Large intestine (tissue), 3 donors: ENCODE results near the gene HOXB9. TPM values are rescaled to one million over a fixed set of nuclear protein-coding genes. Genes with fewer than 3 reads are reported as not detected.

Experiments used
- DNase-seq, 2 donors: peaks; one replicate each; pipeline versions ENCODE4 v3.0.0 to v3.0.0-alpha.2; 2013
- H3K27ac ChIP-seq: one replicate; pipeline ENCODE4 v1.5.1; 2013; ENCODE audit warnings: low read length
- H3K27me3 ChIP-seq: 2 replicates; pipeline ENCODE4 v1.6.1; 2013; ENCODE audit warnings: low read length; ENCODE audit not compliant: control insufficient read depth, insufficient read depth
- H3K36me3 ChIP-seq: 2 replicates; pipeline ENCODE4 v1.6.1; 2013; ENCODE audit warnings: low read length; ENCODE audit not compliant: control insufficient read depth, insufficient read depth
- H3K4me1 ChIP-seq: one replicate; pipeline ENCODE4 v1.6.1; 2013; ENCODE audit warnings: low read length; ENCODE audit not compliant: control insufficient read depth, insufficient read depth
- H3K4me3 ChIP-seq: one replicate; pipeline ENCODE4 v1.5.1; 2013; ENCODE audit warnings: low read length
- H3K9me3 ChIP-seq: one replicate; pipeline ENCODE4 v1.6.1; 2013; ENCODE audit warnings: mild to moderate bottlenecking, low read depth, low read length, moderate library complexity; ENCODE audit not compliant: control insufficient read depth
- WGBS: methylation state at CpG from one replicate; pipeline ENCODE4 v1.1.5; 2013; ENCODE audit warnings: low lambda C conversion rate; ENCODE audit not compliant: insufficient coverage; 5-methylcytosine and 5-hydroxymethylcytosine counted together
- polyA plus RNA-seq: library from polyadenylated mRNA; unstranded; fragments of 120-200 nt; gene quantifications from one replicate; pipeline ENCODE4 v1.2.1, GENCODE V29; 2013

The HOXB9 gene
- polyA plus RNA-seq, 1 donor, result 0.03 TPM

DNA sequence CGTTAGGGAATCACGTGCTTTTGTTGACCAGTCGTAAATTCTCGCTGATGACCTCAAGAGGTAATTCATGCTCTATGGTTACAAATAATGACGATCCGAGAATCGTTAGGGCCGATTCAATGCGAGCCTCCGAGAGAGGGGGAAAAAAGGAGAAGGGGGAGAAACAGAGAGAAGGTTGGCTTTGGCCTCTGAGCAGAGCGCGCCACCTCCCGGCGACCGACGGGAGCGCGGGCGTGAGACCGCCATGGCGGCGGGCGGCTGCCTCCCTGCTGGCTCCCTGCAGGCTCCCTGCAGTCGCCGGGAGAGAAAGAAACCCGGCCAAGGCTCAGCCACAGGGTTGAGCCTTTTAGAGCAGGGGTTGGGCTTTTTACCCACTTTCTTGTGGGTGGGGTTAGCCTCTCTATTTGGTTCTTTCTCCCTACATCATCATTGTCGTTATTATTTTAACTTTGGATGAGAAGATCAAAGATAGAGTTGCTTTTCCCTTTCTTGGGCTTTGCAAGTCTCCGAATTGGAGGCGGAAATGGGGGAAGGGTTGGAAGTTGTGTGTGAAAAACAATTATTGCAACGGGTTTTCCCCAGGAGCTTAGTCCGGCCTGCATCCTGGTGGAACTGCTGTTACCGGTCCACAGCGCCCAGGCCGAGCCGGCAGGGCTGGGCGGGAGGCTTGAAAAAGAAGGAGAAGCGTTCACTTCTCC is 32.2 kb downstream of the HOXB9 start:
- H3K4me3 ChIP-seq, result peak overlapping the region; percentile 5
- H3K27me3 ChIP-seq, result peaks cover 99% of the 10 kb centered on the region

DNA sequence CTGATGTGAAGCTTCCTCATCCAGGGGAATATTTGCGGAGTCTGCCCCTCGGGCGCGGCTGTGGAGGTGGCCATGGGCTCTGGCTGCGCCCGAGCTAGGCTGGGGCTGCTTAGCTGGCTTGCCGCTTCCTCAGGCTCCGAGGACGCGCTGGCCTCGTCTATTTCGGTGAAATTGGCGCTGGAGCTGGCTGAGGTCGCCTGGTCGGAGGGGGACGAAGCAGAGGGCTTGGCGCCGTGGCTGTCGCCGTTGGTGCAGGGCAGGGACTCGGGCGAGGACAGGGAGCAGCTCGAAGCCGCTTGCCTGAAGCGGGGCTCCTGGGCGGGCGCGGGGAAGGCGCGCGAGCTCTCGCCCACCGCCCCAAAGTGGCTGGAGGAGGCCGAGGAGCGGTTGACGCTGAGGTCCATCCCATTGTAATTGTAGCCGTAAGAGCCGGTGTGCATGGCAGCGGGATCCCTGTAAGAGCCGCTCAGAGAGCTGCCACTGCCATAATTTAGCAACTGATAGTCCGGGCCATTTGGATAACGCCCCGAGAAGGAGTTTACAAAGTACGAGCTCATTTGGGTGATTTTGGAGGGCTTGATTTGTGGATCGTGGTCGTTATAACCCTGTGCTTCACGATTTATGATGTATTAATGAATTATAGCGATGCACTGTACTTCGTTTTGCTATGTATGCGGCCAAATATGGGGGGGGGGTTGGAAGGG is 32.9 kb downstream of the HOXB9 start, which contains the start of gene HOXB5:
Gene HOXB5, minus strand, starts transcription at position 654 of the 704 bp plus-strand sequence. Its CDS starts 97 bp downstream, at position 557.
- Histone ChIP-seq H3K27me3 (peaks cover 99% of the 10 kb centered on the region), H3K9me3 (peaks cover 19% of the 10 kb centered on the region), H3K27ac (peak within 1 kb of the TSS; percentile 85), H3K36me3 (peaks cover 12% of the 10 kb centered on the region), H3K4me1 (peaks cover 27% of the 10 kb centered on the region), H3K4me3 (peak within 1 kb of the TSS; percentile 45)
- peak in 1 of 2 donors; percentile 10 for DNase-seq
- no CpG with 5 or more reads among the region's 50 CpGs for WGBS

More for the DNA sequence above, 32.2 kb downstream of the HOXB9 start:
- H3K27ac ChIP-seq, result peak overlapping the region; percentile 59
- DNase-seq, result peak; percentile 77 to 82
- peaks cover 12% of the 10 kb centered on the region for H3K36me3 ChIP-seq
- H3K4me1 ChIP-seq, result peaks cover 30% of the 10 kb centered on the region
- 67% methylated on average over 1 of the region's 37 CpGs for WGBS
- peaks cover 19% of the 10 kb centered on the region for H3K9me3 ChIP-seq

DNA sequence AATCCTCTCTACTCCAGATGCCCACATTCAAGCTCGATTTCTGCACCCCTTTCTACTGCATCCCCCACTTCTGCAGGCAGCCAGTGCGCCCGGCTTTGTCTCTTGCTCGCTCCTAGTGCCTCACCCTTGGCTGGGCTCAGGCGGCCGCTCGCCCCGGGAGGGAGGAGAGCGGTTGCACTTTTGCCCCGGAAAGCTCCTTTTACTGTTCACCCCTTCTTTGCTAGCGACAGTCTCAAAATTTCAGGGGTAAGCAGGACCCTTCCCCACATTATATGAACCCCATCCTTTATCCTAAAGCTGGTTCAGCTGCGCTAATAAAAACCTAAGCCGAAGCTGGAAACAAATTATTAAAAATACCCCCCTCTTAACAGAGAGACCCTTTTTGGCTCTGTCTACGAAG is 33.6 kb downstream of the HOXB9 start:
- H3K27ac ChIP-seq, result peak overlapping the region; percentile 85
- H3K27me3 ChIP-seq, result peaks cover 98% of the 10 kb centered on the region
- H3K4me3 ChIP-seq, result peak overlapping the region; percentile 45
- H3K4me1 ChIP-seq, result peaks cover 26% of the 10 kb centered on the region
- DNase-seq, result no peak
- no CpG with 5 or more reads among the region's 14 CpGs for WGBS
- H3K9me3 ChIP-seq, result peaks cover 14% of the 10 kb centered on the region
- peaks cover 12% of the 10 kb centered on the region for H3K36me3 ChIP-seq

DNA sequence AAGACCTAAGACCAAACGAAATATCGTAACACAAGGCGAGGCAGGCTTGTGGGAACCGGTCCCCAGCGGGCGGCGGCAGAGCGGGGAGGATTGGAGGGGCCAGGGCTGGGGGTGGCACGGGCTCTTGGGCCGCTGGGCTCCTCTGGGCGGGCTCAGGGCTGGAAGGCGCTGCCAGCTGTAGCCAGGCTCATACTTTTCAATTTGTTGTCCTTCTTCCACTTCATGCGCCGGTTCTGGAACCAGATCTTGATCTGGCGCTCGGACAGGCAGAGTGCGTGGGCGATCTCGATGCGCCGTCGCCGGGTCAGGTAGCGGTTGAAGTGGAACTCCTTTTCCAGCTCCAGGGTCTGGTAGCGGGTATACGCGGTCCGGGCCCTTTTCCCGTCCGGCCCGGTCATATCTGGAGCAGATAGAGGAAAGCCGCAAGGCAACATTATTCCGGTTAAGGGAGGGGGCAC is 34.1 kb downstream of the HOXB9 start:
- peaks cover 98% of the 10 kb centered on the region for H3K27me3 ChIP-seq
- peaks cover 12% of the 10 kb centered on the region for H3K36me3 ChIP-seq
- H3K9me3 ChIP-seq, result peaks cover 11% of the 10 kb centered on the region
- peak overlapping the region; percentile 45 for H3K4me3 ChIP-seq
- peak overlapping the region; percentile 85 for H3K27ac ChIP-seq
- no peak for DNase-seq
- WGBS, result no CpG with 5 or more reads among the region's 33 CpGs
- H3K4me1 ChIP-seq, result peaks cover 23% of the 10 kb centered on the region

DNA sequence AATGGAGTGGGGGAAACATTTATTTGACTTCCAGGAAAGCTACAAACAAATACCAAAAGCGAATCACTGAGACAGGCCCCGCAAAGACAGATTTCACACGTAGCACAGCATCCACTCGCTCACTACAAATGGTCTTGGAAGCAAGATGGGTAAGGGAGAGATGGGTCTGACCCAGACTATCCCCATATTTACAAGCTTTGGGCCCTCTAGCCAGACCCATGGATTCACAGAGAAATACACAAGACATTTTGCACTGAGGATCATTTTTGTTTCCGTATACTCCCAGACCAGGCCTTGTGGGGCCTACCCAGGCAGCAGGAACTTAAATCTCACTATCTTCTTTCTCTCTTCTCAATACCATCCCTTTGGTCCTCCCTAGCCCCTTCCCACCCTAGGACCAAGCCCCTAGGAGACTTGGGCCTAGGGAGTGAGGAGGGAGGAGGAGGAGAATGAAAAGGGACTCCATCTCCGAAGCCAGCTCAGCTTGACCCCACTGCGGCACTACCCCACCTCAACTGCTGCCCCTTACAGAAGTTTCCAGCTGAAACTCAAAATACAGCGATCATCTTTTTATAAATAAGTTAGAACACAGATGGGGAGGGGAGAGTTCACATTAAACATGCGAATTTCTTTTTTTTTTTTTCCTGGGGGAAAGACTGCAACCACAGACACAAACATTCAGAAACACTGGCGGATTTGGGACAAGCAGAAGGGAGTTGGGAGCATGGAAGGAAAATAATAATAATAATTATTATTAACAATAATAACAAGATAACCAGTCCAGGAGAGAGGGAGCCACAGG is 34.7 kb downstream of the HOXB9 start:
- 43% methylated on average over 1 of the region's 10 CpGs for WGBS
- H3K4me3 ChIP-seq, result peak overlapping the region; percentile 45
- no peak for DNase-seq
- peaks cover 98% of the 10 kb centered on the region for H3K27me3 ChIP-seq
- peak overlapping the region; percentile 85 for H3K27ac ChIP-seq
- H3K36me3 ChIP-seq, result peaks cover 12% of the 10 kb centered on the region
- H3K4me1 ChIP-seq, result peaks cover 26% of the 10 kb centered on the region
- peaks cover 11% of the 10 kb centered on the region for H3K9me3 ChIP-seq

DNA sequence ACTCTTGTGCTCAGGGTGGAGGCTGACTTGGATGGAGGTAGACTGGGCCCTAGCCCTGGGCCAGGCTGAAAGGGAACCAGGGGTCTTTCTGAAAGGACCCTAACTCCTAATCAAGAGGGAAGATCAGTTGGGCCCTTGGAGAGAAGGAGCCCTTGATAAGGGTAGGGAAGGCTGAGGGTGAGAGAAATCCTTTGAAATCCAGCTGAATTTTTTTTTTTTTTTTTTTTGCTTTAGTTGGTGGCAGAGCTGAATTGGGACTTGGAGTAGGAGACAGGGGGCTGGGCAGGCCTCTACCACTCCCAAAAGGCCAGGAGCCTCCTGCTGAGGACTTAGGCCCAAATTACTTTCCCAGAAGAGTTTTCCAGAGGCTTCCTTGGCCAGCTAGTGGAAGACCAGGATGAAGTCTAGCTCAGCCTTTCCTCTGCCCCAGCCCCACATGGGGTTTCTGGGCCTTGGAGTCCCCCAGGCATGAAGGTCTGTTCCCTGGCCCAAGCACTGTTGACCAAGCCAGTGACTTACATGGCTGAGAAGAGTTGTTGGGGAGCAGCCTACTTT is 35.5 kb downstream of the HOXB9 start:
- Histone ChIP-seq H3K27me3 (peaks cover 98% of the 10 kb centered on the region), H3K36me3 (peaks cover 12% of the 10 kb centered on the region), H3K4me1 (peaks cover 32% of the 10 kb centered on the region), H3K4me3 (peak overlapping the region; percentile 34), H3K9me3 (peaks cover 12% of the 10 kb centered on the region), H3K27ac (peak overlapping the region; percentile 85)
- DNase-seq, result no peak

DNA sequence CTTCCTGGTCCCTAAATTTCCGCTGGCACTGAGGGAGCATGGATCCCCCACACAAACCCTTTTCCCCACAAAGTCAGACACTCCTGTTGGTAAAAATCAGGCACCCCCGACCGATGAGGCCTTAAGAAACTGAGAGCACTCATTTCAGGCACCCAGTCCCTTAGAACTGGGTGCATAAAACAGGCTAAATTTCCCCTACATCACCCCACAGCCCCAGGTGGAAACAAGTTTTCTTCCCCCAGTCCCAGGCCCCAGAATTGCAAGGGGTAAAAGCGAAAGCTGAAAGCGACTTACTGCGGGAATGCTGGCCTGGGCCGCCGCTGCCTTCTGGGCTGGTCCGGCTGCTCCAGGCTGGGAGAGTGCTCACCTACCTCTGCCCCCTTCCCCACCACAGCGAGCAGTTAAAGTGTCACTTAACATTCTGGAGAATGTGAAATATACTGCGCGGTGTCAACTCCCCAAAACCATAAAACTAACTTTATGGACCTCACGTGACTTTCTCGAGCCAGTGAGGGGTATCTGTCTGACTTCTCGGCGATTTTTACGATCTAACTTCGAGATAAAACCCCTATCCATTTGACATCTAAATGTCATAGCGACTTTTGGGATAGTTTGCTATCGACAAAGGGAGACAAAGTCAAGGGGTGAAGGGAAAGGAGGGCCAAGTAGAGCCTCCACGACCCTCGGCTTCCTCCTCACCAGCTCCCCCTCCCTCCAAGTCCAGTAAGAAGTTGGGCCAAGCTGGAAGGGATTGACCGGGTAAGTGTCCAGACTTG is 36.1 kb downstream of the HOXB9 start, which contains the start of gene HOXB3:
Gene HOXB3, minus strand, starts transcription at position 411 of the 776 bp plus-strand sequence. CDS start 37,767 bp downstream, outside the sequence.
- Histone ChIP-seq H3K27me3 (peaks cover 98% of the 10 kb centered on the region), H3K4me1 (peaks cover 32% of the 10 kb centered on the region), H3K9me3 (peaks cover 12% of the 10 kb centered on the region), H3K4me3 (peak within 1 kb of the TSS; percentile 34), H3K27ac (peak within 1 kb of the TSS; percentile 85), H3K36me3 (peaks cover 8% of the 10 kb centered on the region)
- no CpG with 5 or more reads among the region's 23 CpGs for WGBS
- no peak for DNase-seq

DNA sequence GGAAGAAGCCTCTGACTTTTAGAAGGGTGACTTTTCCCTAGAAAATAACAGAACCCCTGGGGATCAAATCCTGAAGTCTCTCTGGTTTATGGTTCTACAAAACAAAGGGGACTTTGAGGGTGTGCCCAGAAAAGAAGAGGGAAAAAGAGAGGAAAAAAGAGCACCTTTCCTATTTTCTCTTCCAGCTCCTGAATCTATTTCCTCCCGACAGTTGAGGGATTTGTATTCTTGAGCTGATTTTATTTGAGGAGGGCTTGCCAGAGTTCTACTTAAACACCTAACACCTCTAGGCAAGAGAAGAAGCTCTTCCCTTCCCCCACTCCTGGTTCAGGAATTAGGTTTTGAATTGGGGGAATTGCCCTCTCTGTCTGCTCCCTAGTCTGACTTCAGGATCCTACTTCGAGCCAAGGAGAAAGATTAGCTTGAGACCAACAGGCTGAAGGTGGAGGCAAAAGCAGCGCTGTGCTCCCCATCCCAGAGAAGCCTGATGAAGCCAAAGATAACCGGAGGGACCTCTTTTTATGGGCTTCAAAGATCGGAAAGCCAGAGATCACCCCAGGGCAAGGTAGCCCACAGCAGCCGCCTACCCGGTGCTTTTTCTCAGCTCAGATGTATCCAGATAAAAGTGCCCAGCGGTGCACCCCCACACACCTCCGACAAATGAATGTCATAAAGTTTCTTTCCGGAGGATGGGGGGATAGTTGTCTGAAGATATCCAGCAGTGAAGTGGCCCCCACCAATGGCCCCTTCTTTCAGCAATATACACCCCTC is 36.9 kb downstream of the HOXB9 start:
- H3K36me3 ChIP-seq, result peaks cover 7% of the 10 kb centered on the region
- H3K4me3 ChIP-seq, result peak overlapping the region; percentile 34
- H3K27me3 ChIP-seq, result peaks cover 97% of the 10 kb centered on the region
- H3K9me3 ChIP-seq, result peaks cover 12% of the 10 kb centered on the region
- no CpG with 5 or more reads among the region's 10 CpGs for WGBS
- DNase-seq, result no peak
- H3K4me1 ChIP-seq, result peaks cover 29% of the 10 kb centered on the region
- H3K27ac ChIP-seq, result peak overlapping the region; percentile 85

DNA sequence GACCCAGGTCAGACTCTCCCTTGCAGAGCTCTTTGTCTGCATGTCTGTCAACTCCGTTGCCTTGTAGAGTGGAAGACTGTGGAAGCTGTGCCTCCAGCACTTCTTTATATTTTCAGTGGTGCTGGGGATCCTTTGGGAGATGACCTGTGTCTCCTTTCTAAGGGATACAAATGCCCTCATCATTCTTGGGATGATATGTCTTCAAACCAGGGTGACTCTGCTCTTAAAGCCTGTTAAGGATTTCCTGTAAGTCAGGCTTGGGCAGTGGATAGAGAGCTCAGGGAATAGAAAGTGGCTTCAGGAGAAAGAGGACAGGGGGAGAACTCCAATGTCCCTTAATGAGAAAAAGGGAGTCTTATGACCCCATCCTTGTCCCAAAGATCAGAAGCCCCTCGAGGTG is 37.6 kb downstream of the HOXB9 start:
- DNase-seq, result no peak
- no CpG with 5 or more reads among the region's 2 CpGs for WGBS
- peak overlapping the region; percentile 85 for H3K27ac ChIP-seq
- H3K4me1 ChIP-seq, result peaks cover 29% of the 10 kb centered on the region
- peaks cover 7% of the 10 kb centered on the region for H3K36me3 ChIP-seq
- peak overlapping the region; percentile 3 for H3K4me3 ChIP-seq
- peaks cover 12% of the 10 kb centered on the region for H3K9me3 ChIP-seq
- peaks cover 97% of the 10 kb centered on the region for H3K27me3 ChIP-seq
